ENCODE measurements around the gene ATE1.

Gene ATE1

GRCh38 chr10:121844537-121844936 is 83.3 kb downstream of the ATE1 start:
- no peak for DNase-seq (ENCODE audit: extremely low read depth, low read depth)
- TF ChIP-seq, protein P1, sequence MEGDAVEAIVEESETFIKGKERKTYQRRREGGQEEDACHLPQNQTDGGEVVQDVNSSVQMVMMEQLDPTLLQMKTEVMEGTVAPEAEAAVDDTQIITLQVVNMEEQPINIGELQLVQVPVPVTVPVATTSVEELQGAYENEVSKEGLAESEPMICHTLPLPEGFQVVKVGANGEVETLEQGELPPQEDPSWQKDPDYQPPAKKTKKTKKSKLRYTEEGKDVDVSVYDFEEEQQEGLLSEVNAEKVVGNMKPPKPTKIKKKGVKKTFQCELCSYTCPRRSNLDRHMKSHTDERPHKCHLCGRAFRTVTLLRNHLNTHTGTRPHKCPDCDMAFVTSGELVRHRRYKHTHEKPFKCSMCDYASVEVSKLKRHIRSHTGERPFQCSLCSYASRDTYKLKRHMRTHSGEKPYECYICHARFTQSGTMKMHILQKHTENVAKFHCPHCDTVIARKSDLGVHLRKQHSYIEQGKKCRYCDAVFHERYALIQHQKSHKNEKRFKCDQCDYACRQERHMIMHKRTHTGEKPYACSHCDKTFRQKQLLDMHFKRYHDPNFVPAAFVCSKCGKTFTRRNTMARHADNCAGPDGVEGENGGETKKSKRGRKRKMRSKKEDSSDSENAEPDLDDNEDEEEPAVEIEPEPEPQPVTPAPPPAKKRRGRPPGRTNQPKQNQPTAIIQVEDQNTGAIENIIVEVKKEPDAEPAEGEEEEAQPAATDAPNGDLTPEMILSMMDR (IDR thresholded peaks at IDR 0.05; ENCODE audit: low read depth, low read length, missing control alignments), result no peak
- no peak overlapping the region for H3K4me3 ChIP-seq (replicated peaks; ENCODE audit: low read depth, low read length)

GRCh38 chr10:121843379-121843778 is 84.5 kb downstream of the ATE1 start:
- DNase-seq (ENCODE audit: extremely low read depth, low read depth), result no peak
- H3K4me3 ChIP-seq (replicated peaks; ENCODE audit: low read depth, low read length), result no peak overlapping the region
- TF ChIP-seq, protein P1 (IDR thresholded peaks at IDR 0.05; ENCODE audit: low read depth, low read length, missing control alignments), result no peak

DNA sequence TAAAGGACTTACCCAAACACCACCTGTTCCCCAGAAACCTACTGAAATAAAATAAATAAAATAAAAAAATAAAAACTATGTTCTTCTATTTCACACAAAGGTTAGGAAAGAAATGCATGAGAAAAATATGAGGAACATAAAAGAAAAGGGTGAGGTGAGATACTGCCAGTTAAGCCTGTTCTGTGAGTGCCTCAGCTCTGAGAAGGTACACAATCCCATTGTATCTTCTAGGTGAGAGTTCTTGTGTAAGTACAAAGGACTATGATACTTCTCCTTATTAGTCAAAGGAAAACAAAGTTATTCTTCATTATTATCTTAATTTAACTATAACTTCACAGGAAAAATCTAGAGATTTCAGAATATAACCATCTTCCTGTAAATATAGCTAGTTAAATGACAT is 86.0 kb downstream of the ATE1 start:
- TF ChIP-seq, protein P1 (IDR thresholded peaks at IDR 0.05; ENCODE audit: low read depth, low read length, missing control alignments), result no peak
- no peak overlapping the region for H3K4me3 ChIP-seq (replicated peaks; ENCODE audit: low read depth, low read length)
- DNase-seq (ENCODE audit: extremely low read depth, low read depth), result no peak

- no peak overlapping the region for H3K4me3 ChIP-seq (replicated peaks; ENCODE audit: low read depth, low read length)
- DNase-seq (ENCODE audit: extremely low read depth, low read depth), result no peak
- TF ChIP-seq, protein P1 (IDR thresholded peaks at IDR 0.05; ENCODE audit: low read depth, low read length, missing control alignments), result no peak
Measured at GRCh38 chr10:121838931-121839330, 88.9 kb downstream of the ATE1 start.

DNA sequence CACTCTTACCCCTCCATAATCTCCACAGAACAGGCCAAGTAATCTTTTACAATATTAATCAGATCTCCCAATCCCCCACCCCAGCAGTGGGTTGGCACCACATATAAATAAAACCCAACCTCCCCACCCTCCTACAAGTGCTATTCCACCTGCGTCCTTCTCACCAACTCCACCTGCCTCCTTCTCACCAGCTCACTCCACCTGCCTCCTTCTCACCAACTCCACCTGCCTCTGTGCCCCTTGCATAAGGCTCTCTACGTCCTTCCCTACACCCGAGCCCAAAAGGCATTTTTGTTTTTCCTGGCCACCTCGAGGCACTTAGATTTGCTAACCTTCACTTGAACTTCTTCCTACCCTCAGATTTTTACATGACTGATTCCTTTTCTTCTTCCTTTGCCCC is 89.7 kb downstream of the ATE1 start:
- TF ChIP-seq, protein P1 (IDR thresholded peaks at IDR 0.05; ENCODE audit: low read depth, low read length, missing control alignments), result no peak
- H3K4me3 ChIP-seq (replicated peaks; ENCODE audit: low read depth, low read length), result no peak overlapping the region
- DNase-seq (ENCODE audit: extremely low read depth, low read depth), result no peak

GRCh38 chr10:121836171-121836570 is 91.7 kb downstream of the ATE1 start:
- no peak overlapping the region for H3K4me3 ChIP-seq (replicated peaks; ENCODE audit: low read depth, low read length)
- no peak for DNase-seq (ENCODE audit: extremely low read depth, low read depth)
- TF ChIP-seq, protein P1 (IDR thresholded peaks at IDR 0.05; ENCODE audit: low read depth, low read length, missing control alignments), result no peak

GRCh38 chr10:121835376-121835775 is 92.5 kb downstream of the ATE1 start:
- no peak for DNase-seq (ENCODE audit: extremely low read depth, low read depth)
- no peak overlapping the region for H3K4me3 ChIP-seq (replicated peaks; ENCODE audit: low read depth, low read length)
- TF ChIP-seq, protein P1 (IDR thresholded peaks at IDR 0.05; ENCODE audit: low read depth, low read length, missing control alignments), result no peak

Measured in HFF-Myc (cell line).